ENCODE results near the gene PGAM5.

DNA sequence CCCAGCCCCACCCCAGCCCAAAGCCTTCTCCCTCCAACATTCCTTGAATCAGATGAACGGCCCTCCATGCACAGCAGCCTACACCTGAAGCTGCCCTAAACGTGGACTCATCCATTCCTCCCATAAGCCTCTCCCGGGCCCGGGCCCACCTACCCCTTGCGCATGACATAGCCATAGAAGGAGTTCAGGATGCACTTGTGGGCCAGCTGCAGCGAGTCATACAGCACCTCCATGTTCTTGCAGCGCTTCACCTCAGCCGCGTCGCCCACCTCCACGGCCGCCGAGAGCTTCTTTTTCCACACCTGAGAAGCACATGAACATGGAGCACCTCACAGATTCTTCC, 45.5 kb upstream of the PGAM5 start:
- TF ChIP-seq POLR2A (IDR thresholded peaks at IDR 0.05) (no peak), POLR2AphosphoS5 (IDR thresholded peaks at IDR 0.05) (no peak)
- TF ChIP-seq, protein P1, sequence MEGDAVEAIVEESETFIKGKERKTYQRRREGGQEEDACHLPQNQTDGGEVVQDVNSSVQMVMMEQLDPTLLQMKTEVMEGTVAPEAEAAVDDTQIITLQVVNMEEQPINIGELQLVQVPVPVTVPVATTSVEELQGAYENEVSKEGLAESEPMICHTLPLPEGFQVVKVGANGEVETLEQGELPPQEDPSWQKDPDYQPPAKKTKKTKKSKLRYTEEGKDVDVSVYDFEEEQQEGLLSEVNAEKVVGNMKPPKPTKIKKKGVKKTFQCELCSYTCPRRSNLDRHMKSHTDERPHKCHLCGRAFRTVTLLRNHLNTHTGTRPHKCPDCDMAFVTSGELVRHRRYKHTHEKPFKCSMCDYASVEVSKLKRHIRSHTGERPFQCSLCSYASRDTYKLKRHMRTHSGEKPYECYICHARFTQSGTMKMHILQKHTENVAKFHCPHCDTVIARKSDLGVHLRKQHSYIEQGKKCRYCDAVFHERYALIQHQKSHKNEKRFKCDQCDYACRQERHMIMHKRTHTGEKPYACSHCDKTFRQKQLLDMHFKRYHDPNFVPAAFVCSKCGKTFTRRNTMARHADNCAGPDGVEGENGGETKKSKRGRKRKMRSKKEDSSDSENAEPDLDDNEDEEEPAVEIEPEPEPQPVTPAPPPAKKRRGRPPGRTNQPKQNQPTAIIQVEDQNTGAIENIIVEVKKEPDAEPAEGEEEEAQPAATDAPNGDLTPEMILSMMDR (IDR thresholded peaks at IDR 0.05): no peak
